HepG2 (cell line): Measurements from ENCODE around the gene MAT2A. TPM values are rescaled to one million over a fixed set of nuclear protein-coding genes. Genes with fewer than 3 reads are reported as not detected.

Source experiments
- ATAC-seq: fragments of 200-7000 bp; cut with Tn5 transposase; 3 replicates; pipeline ENCODE4 v1.9.1; 2020; ENCODE audit warnings: mild to moderate bottlenecking, moderate library complexity
- BruUV-seq: library from RNA; stranded (reverse); fragments of 400-500 nt; replicated peaks from 2 replicates; lab custom pipeline; 2021; lab: Mats Ljungman, UMichigan
- CTCF ChIA-PET: fragments of 300-600 bp; formaldehyde crosslinking; extraction: SDS; loops from one replicate; lab custom pipeline; 2021; ENCODE audit warnings: low total read pairs, inconsistent platforms, low intra/inter-chr PET ratio; lab: Yijun Ruan, JAX
- POLR2A ChIA-PET: fragments of 350-600 bp; sonication (Branson Sonifier 250); formaldehyde crosslinking; loops from one replicate; lab custom pipeline; 2020; ENCODE audit warnings: antibody characterized with exemption, inconsistent platforms; lab: Yijun Ruan, JAX
- DNase-seq: peaks from one replicate; pipeline ENCODE4 v3.0.0-alpha.2; 2015; ENCODE audit warnings: low spot score
- FAIRE-seq: peaks from 3 replicates; lab custom pipeline; 2011; peaks lifted over from hg19 to GRCh38; lab: Jason Lieb, UNC
- H2AFZ ChIP-seq: one replicate; pipeline ENCODE4 v1.6.1; 2011; ENCODE audit warnings: low read length, inconsistent platforms
- H3K27ac ChIP-seq: fragments of 300-600 bp; 3 replicates; pipeline ENCODE4 v1.8.0; 2011; ENCODE audit warnings: mixed run types, mild to moderate bottlenecking, mixed read lengths, low read length, inconsistent platforms; ENCODE audit not compliant: insufficient read depth; ENCODE audit errors: extremely low read length
- H3K27me3 ChIP-seq, 2 experiments: fragments of 200-600 bp in 1 of 2; 2 replicates in 1 of 2; 3 replicates in 1 of 2; pipeline versions ENCODE4 v1.6.0 to v1.8.0; 2011; ENCODE audit warnings: low read length in 2 of 2, mild to moderate bottlenecking in 2 of 2, moderate library complexity in 2 of 2, inconsistent platforms in 1 of 2; ENCODE audit not compliant: insufficient read depth in 2 of 2, control insufficient read depth in 1 of 2
- H3K36me3 ChIP-seq, 2 experiments: fragments of 200-600 bp in 1 of 2; replicated peaks in 1 of 2; 2 replicates in 1 of 2; 3 replicates in 1 of 2; pipeline versions ENCODE4 v1.5.1 to v1.8.0; 2011; ENCODE audit warnings: low read length in 2 of 2, inconsistent platforms in 1 of 2; ENCODE audit not compliant: insufficient read depth in 2 of 2, control insufficient read depth in 1 of 2
- H3K4me1 ChIP-seq: 2 replicates; pipeline ENCODE4 v1.5.1; 2012; ENCODE audit warnings: low read length, inconsistent platforms; ENCODE audit not compliant: insufficient read depth
- H3K4me2 ChIP-seq: 2 replicates; pipeline ENCODE4 v1.6.0; 2011; ENCODE audit warnings: low read depth, low read length, inconsistent platforms
- H3K4me3 ChIP-seq, 3 experiments: fragments of 200-600 bp in 1 of 3; sonication (generic), shearing (Covaris generic) in 1 of 3; replicated peaks in 1 of 3; 2 replicates each; pipeline ENCODE4 v1.5.1; 2011 to 2016; ENCODE audit warnings: low read length in 3 of 3, inconsistent platforms in 2 of 3, low read depth in 2 of 3, mild to moderate bottlenecking in 2 of 3, control low read depth in 1 of 3, mixed read lengths in 1 of 3; ENCODE audit not compliant: insufficient read depth in 1 of 3
- H3K79me2 ChIP-seq: one replicate; pipeline ENCODE4 v1.6.1; 2011; ENCODE audit warnings: low read length, inconsistent platforms; ENCODE audit not compliant: insufficient read depth
- H3K9ac ChIP-seq: 2 replicates; pipeline ENCODE4 v1.6.0; 2011; ENCODE audit warnings: mild to moderate bottlenecking, low read depth, low read length, inconsistent platforms; ENCODE audit not compliant: insufficient read depth
- H3K9me3 ChIP-seq: 2 replicates; pipeline ENCODE4 v1.5.1; 2012; ENCODE audit warnings: mild to moderate bottlenecking, low read length
- H4K20me1 ChIP-seq: 2 replicates; pipeline ENCODE4 v1.6.0; 2011; ENCODE audit warnings: inconsistent platforms, mild to moderate bottlenecking, low read length, moderate library complexity; ENCODE audit not compliant: insufficient read depth
- ATF1 ChIP-seq: IDR thresholded peaks from 2 replicates; pipeline ENCODE4 v1.6.1; 2016; ENCODE audit warnings: mild to moderate bottlenecking, control low read depth
- FOSL2 ChIP-seq: sonication (generic); formaldehyde crosslinking; IDR thresholded peaks from 2 replicates; pipeline ENCODE4 v1.4.0; 2020; ENCODE audit warnings: missing genetic modification reagents
- FOXO1 ChIP-seq: sonication (generic); formaldehyde crosslinking; IDR thresholded peaks from 2 replicates; pipeline ENCODE4 v1.4.0; 2020; ENCODE audit warnings: missing genetic modification reagents
- IRF2 ChIP-seq: IDR thresholded peaks from 2 replicates; pipeline ENCODE4 v1.6.1; 2018; ENCODE audit warnings: missing genetic modification reagents, missing compliant biosample characterization
- RCOR2 ChIP-seq: IDR thresholded peaks from 2 replicates; pipeline ENCODE4 v1.6.1; 2016; ENCODE audit warnings: missing biosample characterization, missing genetic modification reagents
- TCF7 ChIP-seq: sonication (generic); IDR thresholded peaks from 2 replicates; pipeline ENCODE4 v1.6.1; 2016; ENCODE audit warnings: antibody characterized with exemption, low read depth
- TOE1 ChIP-seq: sonication (generic); formaldehyde crosslinking; IDR thresholded peaks from 2 replicates; pipeline ENCODE4 v1.4.0; 2020; ENCODE audit warnings: mild to moderate bottlenecking, missing genetic modification reagents
- ZNF605 ChIP-seq: sonication (generic); formaldehyde crosslinking; IDR thresholded peaks from 2 replicates; pipeline ENCODE4 v1.8.0; 2022; ENCODE audit warnings: mild to moderate bottlenecking, missing genetic modification reagents
- ZNF879 ChIP-seq: sonication (generic); formaldehyde crosslinking; IDR thresholded peaks from 2 replicates; pipeline ENCODE4 v1.8.1; 2023; ENCODE audit warnings: missing genetic modification reagents
- WGBS: methylation state at CpG from one replicate; pipeline ENCODE4 v1.1.6; 2017; ENCODE audit warnings: low lambda C conversion rate; 5-methylcytosine and 5-hydroxymethylcytosine counted together
- in situ Hi-C: cut with HindIII; loops from 2 replicates; pipeline ENCODE4 v1.10.0; 2017; ENCODE audit warnings: low pct_unique_long_range_greater_than_20kb; ENCODE audit not compliant: extremely low pct_ligation_motif_present
- intact Hi-C: fragments of 100-400 bp; cut with micrococcal nuclease; formaldehyde crosslinking; loops from one replicate; pipeline ENCODE4 v1.10.0; 2022; ENCODE audit not compliant: unreplicated experiment
- polyA plus RNA-seq, 8 experiments: library from polyadenylated mRNA; depleted of rRNA in 3 of 8; stranded (reverse) in 7 of 8; unstranded in 1 of 8; fragments of >200 nt; fragmentation: Illumina TruSeq in 4 of 8; extraction: Trizol in 4 of 8; gene quantifications; 2 replicates each; pipeline versions ENCODE4 v1.2.1 to v1.2.3, GENCODE V29; 2011 to 2016; ENCODE audit warnings: low read depth in 4 of 8, missing spikeins in 1 of 8, mixed read lengths in 1 of 8; ENCODE audit not compliant: insufficient read depth in 1 of 8
- total RNA-seq, 5 experiments: library from RNA; depleted of rRNA; stranded (reverse); fragments of >200 nt; fragmentation: Illumina TruSeq; extraction: Trizol; gene quantifications; 2 replicates each; pipeline ENCODE4 v1.2.3, GENCODE V29; 2016; ENCODE audit warnings: low read depth in 1 of 5
- TF ChIP-seq, protein P1 (sequence below): sonication (generic); formaldehyde crosslinking; IDR thresholded peaks from 2 replicates; pipeline ENCODE4 v1.4.0; 2020; ENCODE audit warnings: low read depth, mild to moderate bottlenecking, missing genetic modification reagents

Gene MAT2A
- total and polyA plus RNA-seq, 2 of the 13 experiments (the other 11 are each of a cell fraction or from before 2014, with no cell fraction given), result 155 to 331 TPM

DNA sequence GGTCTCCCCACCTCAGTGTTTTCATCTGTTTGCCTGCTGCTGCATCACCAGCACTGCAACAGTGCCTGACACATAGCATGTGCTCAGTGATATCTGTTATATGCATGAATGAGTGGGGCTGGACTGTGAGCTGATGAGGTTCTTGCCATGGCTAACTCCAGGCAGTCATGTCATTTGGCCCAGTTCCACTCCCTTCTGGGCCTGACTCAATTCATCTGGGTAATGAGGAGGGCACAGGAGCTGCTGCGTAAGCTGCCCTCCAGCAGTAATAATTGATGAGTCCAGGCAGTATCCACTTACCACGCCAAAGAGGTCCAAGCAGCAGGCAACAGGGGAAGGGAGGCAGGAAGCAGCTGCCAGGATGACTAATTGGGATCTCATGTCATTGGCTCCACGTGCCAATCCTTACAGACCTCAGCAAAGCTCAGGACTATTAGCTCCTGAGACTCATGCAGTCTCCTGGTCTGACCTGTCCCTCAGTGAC lies 34.1 kb upstream of the MAT2A start:
- Histone ChIP-seq H2AFZ (no peak overlapping the region), H3K9me3 (no peaks in the 10 kb centered on the region), H3K4me1 (peaks cover 53% of the 10 kb centered on the region), H3K27ac (no peak overlapping the region), H3K4me3 (no peak overlapping the region), H3K36me3 (no peaks in the 10 kb centered on the region), H4K20me1 (no peaks in the 10 kb centered on the region), H3K27me3 (0 out of 5 replicates have a peak, but pooled peaks cover 0 to 5% of the 10 kb centered on the region in 2 experiments), H3K79me2 (no peaks in the 10 kb centered on the region), H3K4me2 (no peak overlapping the region), H3K9ac (no peak overlapping the region)
- TF ChIP-seq FOSL2 (peak; percentile 45), ATF1 (no peak)
- CTCF ChIA-PET, result no interaction called here
- POLR2A ChIA-PET, result interaction anchor here (2.4 kb wide), 1 partner anchor 34 kb away, joined by 8 read pairs; the partner anchor contains the start of gene MAT2A
- in situ Hi-C loops, result no loop called here
- no TSS peak for BruUV-seq
- intact Hi-C loops, result loop anchor here (5.0 kb wide), 2 partner anchors 32 to 38 kb away; partner anchors contain the start of gene MAT2A
- DNase-seq, result no peak
- ATAC-seq, result no peak
- 19% methylated on average over 3 of the region's 3 CpGs for WGBS
- FAIRE-seq, result no peak

DNA sequence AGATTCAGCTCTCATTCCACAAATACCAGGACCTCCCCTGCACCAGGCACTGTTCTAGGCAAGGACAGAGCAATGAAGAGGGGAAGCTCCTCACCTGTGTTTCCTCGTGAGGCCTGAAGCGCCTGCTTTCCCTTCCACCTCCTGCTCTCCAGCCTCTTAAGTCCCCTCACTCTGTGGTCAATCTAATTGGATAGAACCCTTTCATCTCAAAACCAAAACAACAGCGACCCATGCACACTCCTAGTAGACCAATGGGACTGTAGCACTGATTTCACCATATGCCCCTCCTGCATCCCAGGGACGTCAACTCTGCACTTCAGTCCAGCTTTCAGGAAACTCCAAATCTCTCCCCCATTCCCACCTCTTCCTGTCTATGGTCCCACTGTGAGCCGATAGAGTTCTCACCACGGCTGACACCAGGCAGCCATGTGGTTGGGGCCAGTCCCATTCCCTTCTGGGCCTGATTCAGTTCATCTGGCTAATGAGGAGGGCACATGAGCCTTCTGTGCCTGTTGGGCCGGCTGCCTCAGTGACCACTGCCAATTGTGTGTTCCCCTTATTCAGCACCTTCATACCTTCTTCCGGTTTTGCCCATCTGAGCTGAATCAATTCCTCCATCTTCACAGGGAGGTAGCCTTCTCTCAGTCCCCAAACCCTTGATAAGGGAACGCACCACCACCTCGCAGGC lies 33.3 kb upstream of the MAT2A start:
- Histone ChIP-seq H3K4me1 (peaks cover 45% of the 10 kb centered on the region), H3K4me3 (no peak overlapping the region), H3K79me2 (no peaks in the 10 kb centered on the region), H4K20me1 (no peaks in the 10 kb centered on the region), H3K9me3 (no peaks in the 10 kb centered on the region), H3K4me2 (no peak overlapping the region), H3K27me3 (0 out of 5 replicates have a peak, but pooled peaks cover 0 to 5% of the 10 kb centered on the region in 2 experiments), H3K27ac (no peak overlapping the region), H3K36me3 (no peaks in the 10 kb centered on the region), H3K9ac (no peak overlapping the region), H2AFZ (no peak overlapping the region)
- WGBS, result 34% methylated on average over 10 of the region's 10 CpGs
- FAIRE-seq (peak; percentile 39), ATAC-seq (no peak), DNase-seq (no peak)
- in situ Hi-C loops, result no loop called here
- BruUV-seq, result no TSS peak
- POLR2A ChIA-PET, result interaction anchor here (1.0 to 2.4 kb wide), 2 partner anchors 33 kb away, joined by 3 to 8 read pairs; partner anchors contain the start of gene MAT2A
- no peak for TF ChIP-seq RCOR2 (CRISPR knock-in tag)
- no peak for TF ChIP-seq FOXO1
- TF ChIP-seq ZNF605, result 0 out of 2 replicates have a peak, but pooled peaks have one; percentile 34
- TF ChIP-seq, protein P1, sequence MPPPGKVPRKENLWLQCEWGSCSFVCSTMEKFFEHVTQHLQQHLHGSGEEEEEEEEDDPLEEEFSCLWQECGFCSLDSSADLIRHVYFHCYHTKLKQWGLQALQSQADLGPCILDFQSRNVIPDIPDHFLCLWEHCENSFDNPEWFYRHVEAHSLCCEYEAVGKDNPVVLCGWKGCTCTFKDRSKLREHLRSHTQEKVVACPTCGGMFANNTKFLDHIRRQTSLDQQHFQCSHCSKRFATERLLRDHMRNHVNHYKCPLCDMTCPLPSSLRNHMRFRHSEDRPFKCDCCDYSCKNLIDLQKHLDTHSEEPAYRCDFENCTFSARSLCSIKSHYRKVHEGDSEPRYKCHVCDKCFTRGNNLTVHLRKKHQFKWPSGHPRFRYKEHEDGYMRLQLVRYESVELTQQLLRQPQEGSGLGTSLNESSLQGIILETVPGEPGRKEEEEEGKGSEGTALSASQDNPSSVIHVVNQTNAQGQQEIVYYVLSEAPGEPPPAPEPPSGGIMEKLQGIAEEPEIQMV (CRISPR knock-in tag), result no peak
- no peak for TF ChIP-seq TCF7
- TF ChIP-seq ZNF879, result no peak
- no peak for TF ChIP-seq TOE1 (CRISPR knock-in tag)
- no peak for TF ChIP-seq IRF2 (CRISPR knock-in tag)
- intact Hi-C loops, result loop anchor here (2.0 kb wide), 1 partner anchor 77 kb away; no protein-coding TSS in a partner anchor
- CTCF ChIA-PET, result no interaction called here
